Neutrophil (primary cell): ENCODE results near the gene BPIFB2.

ENCODE experiments used
- H3K27ac ChIP-seq: fragments of 200-600 bp; sonication (generic); 2 replicates; pipeline ENCODE4 v1.5.1; 2016; ENCODE audit warnings: mild to moderate bottlenecking, moderate library complexity
- H3K27me3 ChIP-seq: fragments of 200-600 bp; sonication (generic); 2 replicates; pipeline ENCODE4 v1.6.0; 2016; ENCODE audit warnings: mild to moderate bottlenecking
- H3K36me3 ChIP-seq: fragments of 200-600 bp; sonication (generic); 2 replicates; pipeline ENCODE4 v1.5.1; 2017
- H3K4me1 ChIP-seq, 2 experiments: fragments of 200-600 bp in 1 of 2; sonication (generic) in 1 of 2; 1 replicate in 1 of 2; 2 replicates in 1 of 2; pipeline versions ENCODE4 v1.5.1 to v1.6.1; 2013 to 2016; ENCODE audit warnings: low read depth in 1 of 2, low read length in 1 of 2, mild to moderate bottlenecking in 1 of 2, moderate library complexity in 1 of 2; ENCODE audit not compliant: control insufficient read depth in 1 of 2, insufficient read depth in 1 of 2
- H3K4me3 ChIP-seq, 2 experiments: fragments of 200-600 bp in 1 of 2; sonication (generic) in 1 of 2; 1 replicate in 1 of 2; 2 replicates in 1 of 2; pipeline ENCODE4 v1.5.1; 2013 to 2016; ENCODE audit warnings: low read depth in 1 of 2, low read length in 1 of 2, mild to moderate bottlenecking in 1 of 2, moderate library complexity in 1 of 2
- H3K9me3 ChIP-seq: fragments of 200-600 bp; sonication (generic); 2 replicates; pipeline ENCODE4 v1.5.1; 2016
- TF ChIP-seq, protein P1 (sequence below): fragments of 200-600 bp; sonication (generic); IDR thresholded peaks from 2 replicates; pipeline ENCODE4 v1.5.1; 2016; ENCODE audit warnings: antibody characterized with exemption

BPIFB2 gene

DNA sequence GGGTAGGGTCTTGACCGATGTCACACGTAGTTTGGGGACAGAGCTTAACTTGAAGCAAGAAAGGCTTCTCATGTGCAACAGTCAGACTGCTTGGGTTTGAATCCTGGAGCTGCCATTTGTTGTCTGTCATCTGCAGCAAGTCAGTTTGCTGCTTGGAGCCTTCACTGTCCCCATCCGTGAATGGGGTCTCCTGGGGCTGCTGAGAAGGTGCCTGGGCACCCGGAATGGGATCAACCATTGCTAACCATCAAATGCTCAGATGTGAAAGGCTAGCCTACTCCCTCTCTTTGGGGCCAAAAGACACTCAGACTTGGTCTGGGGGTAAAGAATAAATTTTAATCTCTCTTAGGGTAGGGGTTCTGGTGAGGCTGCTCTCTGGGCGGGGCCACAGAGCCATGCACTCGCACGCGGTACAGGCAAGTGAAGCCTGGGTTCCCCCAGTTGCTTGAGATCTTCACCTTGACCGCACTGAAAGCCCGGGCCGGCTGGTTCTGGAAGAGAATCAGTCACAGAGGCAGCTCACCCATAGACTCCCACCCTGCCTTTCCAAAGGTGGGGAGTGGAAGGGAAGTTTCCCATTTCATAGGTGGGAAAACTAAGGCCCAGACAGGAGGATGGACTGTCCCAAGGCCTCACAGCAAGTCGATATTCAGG is 23.9 kb upstream of the BPIFB2 start:
- H3K27ac ChIP-seq: no peak overlapping the region
- H3K4me1 ChIP-seq: no peaks in the 10 kb centered on the region
- no peaks in the 10 kb centered on the region for H3K9me3 ChIP-seq
- H3K27me3 ChIP-seq: no peaks in the 10 kb centered on the region
- TF ChIP-seq, protein P1, sequence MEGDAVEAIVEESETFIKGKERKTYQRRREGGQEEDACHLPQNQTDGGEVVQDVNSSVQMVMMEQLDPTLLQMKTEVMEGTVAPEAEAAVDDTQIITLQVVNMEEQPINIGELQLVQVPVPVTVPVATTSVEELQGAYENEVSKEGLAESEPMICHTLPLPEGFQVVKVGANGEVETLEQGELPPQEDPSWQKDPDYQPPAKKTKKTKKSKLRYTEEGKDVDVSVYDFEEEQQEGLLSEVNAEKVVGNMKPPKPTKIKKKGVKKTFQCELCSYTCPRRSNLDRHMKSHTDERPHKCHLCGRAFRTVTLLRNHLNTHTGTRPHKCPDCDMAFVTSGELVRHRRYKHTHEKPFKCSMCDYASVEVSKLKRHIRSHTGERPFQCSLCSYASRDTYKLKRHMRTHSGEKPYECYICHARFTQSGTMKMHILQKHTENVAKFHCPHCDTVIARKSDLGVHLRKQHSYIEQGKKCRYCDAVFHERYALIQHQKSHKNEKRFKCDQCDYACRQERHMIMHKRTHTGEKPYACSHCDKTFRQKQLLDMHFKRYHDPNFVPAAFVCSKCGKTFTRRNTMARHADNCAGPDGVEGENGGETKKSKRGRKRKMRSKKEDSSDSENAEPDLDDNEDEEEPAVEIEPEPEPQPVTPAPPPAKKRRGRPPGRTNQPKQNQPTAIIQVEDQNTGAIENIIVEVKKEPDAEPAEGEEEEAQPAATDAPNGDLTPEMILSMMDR: no peak
- H3K4me3 ChIP-seq: no peak overlapping the region
- H3K36me3 ChIP-seq: no peaks in the 10 kb centered on the region

DNA sequence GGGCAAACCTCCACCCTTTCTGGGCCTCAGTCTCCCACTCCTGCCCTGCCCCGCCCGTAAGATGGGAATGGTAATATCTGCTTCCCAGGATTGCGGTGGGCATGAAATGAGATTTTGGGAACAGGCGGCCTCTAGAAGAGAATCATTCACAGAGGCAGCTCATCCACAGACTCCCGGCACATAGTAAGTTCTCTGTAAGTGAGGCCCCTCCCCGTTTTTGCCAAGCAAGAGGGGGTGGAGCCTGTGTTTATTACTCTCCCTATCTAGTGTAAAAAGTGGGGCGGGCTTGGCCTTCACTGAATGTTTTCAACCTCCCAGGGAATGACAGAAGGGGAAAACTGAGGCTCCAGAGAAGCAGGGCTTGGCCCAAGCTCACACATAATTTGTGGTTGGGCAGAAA is 23.3 kb upstream of the BPIFB2 start:
- no peaks in the 10 kb centered on the region for H3K4me1 ChIP-seq
- TF ChIP-seq, protein P1: no peak

DNA sequence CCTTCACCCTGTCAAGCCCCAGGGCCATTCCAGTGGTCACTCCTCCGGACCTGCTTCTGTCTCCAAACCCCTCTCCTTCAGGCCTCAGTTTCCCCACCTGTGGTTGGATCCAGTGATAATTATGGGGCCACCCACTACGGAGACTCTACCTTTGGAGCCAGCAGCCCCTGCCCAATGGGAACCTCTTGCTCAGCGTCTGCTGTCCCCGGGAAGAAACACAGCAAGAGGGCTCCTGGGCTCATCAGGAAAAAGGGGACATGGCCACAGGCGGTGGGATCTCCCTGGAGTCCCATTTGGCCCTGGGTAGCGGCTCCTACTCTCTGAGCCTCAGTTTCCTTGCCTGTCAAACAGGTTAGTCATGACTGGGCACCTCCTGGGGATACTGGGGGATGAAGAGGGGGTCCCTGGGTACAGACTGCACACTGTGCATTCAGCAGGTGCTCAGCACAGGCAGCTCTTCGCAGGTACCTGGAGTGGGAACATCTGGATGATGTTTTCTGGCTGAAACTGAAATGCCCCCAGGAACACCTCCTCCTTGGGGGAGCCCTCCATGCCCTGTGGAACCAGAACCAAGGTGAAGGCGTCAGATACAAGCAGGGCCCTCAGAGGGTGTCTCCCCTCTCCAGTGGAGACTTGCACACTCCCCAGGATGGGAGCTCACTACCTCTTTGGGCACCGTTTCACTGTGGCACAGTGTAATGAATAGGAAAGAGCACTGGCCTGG is 22.7 kb upstream of the BPIFB2 start:
- Histone ChIP-seq H3K27me3 (no peaks in the 10 kb centered on the region), H3K4me1 (no peaks in the 10 kb centered on the region), H3K27ac (no peak overlapping the region), H3K9me3 (no peaks in the 10 kb centered on the region), H3K36me3 (no peaks in the 10 kb centered on the region), H3K4me3 (no peak overlapping the region)
- TF ChIP-seq, protein P1: no peak

More for the DNA sequence above, 23.3 kb upstream of the BPIFB2 start:
- Histone ChIP-seq H3K27ac (no peak overlapping the region), H3K9me3 (no peaks in the 10 kb centered on the region), H3K36me3 (no peaks in the 10 kb centered on the region), H3K4me3 (no peak overlapping the region), H3K27me3 (no peaks in the 10 kb centered on the region)

DNA sequence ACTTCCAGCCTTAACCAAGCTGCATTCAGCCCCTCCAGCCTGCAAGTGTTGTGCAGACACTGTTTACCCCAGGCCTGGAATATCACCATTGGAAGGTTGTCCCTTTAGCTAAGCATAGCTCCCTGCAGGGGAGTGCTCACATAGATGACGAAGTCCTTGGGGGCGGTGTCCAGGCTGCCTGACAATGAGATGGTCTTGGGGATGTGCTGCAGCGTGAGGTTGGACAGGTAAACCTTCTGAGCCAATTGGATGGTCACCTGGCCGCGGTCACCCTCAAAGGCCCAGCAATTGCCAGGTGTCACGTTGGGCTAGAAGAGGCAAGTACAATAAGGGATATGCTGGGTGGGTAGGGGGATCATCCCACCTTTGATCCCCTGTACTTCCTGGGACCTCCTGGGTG is 21.9 kb upstream of the BPIFB2 start:
- H3K4me1 ChIP-seq: no peaks in the 10 kb centered on the region
- no peak overlapping the region for H3K27ac ChIP-seq
- no peaks in the 10 kb centered on the region for H3K36me3 ChIP-seq
- H3K4me3 ChIP-seq: no peak overlapping the region
- TF ChIP-seq, protein P1: no peak
- H3K9me3 ChIP-seq: no peaks in the 10 kb centered on the region
- H3K27me3 ChIP-seq: no peaks in the 10 kb centered on the region

DNA sequence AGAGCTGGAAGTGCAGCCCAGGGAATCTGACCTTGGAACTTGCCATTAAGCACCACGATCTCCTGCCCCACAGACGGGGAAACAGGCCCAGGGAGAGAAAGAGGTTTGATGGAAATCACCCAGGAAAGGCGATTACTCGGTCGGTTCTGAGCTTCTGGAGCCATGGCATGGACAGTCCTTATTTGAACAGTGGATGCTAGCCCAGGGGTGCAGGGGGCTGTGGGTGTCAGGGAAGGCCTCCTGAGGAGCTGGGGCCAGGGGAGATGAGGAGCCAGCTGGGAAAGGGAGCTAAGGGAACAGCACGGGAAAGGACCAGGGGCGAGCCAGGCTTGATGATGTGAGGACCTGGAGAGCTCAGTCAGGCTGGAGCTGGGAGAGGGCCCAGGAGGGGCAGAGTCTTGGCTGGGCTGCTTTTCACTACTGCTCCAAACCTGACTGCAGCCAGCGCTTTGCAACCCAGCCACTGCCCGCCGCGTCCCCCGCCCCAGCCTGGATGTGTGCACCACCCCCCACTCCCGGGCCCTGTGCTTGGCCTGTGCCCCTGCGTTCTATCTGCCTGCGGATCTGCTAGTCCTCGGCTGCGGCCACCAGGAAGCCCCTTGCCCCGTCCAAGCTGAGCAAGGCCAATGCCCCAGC is 21.1 kb upstream of the BPIFB2 start:
- no peak overlapping the region for H3K27ac ChIP-seq
- H3K27me3 ChIP-seq: no peaks in the 10 kb centered on the region
- H3K9me3 ChIP-seq: no peaks in the 10 kb centered on the region
- no peak overlapping the region for H3K4me3 ChIP-seq
- TF ChIP-seq, protein P1: no peak
- H3K36me3 ChIP-seq: no peaks in the 10 kb centered on the region
- H3K4me1 ChIP-seq: no peaks in the 10 kb centered on the region
